HCT116 (cell line): Measurements from ENCODE around the gene NDUFS4. TPM values are rescaled to one million over a fixed set of nuclear protein-coding genes. Genes with fewer than 3 reads are reported as not detected.

Experiments used
- ATAC-seq: fragments of 200-7000 bp; cut with Tn5 transposase; 2 replicates; pipeline ENCODE4 v1.9.1; 2020; ENCODE audit warnings: mild to moderate bottlenecking, moderate library complexity
- BruUV-seq: library from RNA; stranded (reverse); fragments of 400-500 nt; replicated peaks from 2 replicates; lab custom pipeline; 2021; lab: Mats Ljungman, UMichigan
- CTCF ChIA-PET: fragments of 300-600 bp; sonication (Branson Sonifier 250); formaldehyde crosslinking; loops from one replicate; lab custom pipeline; 2021; ENCODE audit warnings: antibody characterized with exemption; lab: Charles Lee
- POLR2A ChIA-PET: fragments of 300-600, 350-600 bp; sonication (Branson Sonifier 250); formaldehyde crosslinking; loops from one replicate; lab custom pipeline; 2021; ENCODE audit warnings: antibody characterized with exemption; lab: Charles Lee
- RAD21 ChIA-PET, 2 experiments: fragments of 300-600 bp; sonication (Branson Sonifier 250); formaldehyde crosslinking; loops; one replicate each; lab custom pipeline; 2023; ENCODE audit warnings: low total read pairs in 2 of 2; ENCODE audit not compliant: uncharacterized antibody in 2 of 2, unreplicated experiment in 2 of 2, low non-redundant PET in 1 of 2; lab: Charles Lee
- DNase-seq: peaks from one replicate; pipeline ENCODE4 v3.0.0-alpha.2; 2010; ENCODE audit warnings: low read depth, low spot score
- H2AFZ ChIP-seq: fragments of 200-600 bp; shearing (Covaris generic), sonication (generic); 2 replicates; pipeline ENCODE4 v1.6.1; 2017; ENCODE audit warnings: low read depth, mixed run types, mixed read lengths, antibody characterized with exemption, low read length; ENCODE audit not compliant: poor library complexity, severe bottlenecking
- H3K27ac ChIP-seq: 2 replicates; pipeline ENCODE4 v1.5.1; 2012; ENCODE audit warnings: low read depth, low read length
- H3K27me3 ChIP-seq: fragments of 200-600 bp; sonication (generic); 2 replicates; pipeline ENCODE4 v1.6.1; 2016; ENCODE audit warnings: mixed run types, low read length, mixed read lengths; ENCODE audit not compliant: insufficient read depth
- H3K36me3 ChIP-seq, 2 experiments: fragments of 200-500 bp in 1 of 2; fragments of 200-600 bp in 1 of 2; sonication (Bioruptor generic) in 1 of 2; sonication (generic) in 1 of 2; 2 replicates each; pipeline versions ENCODE4 v1.5.1 to v1.6.1; 2014 to 2016; ENCODE audit warnings: low read length in 2 of 2, inconsistent platforms in 1 of 2, mixed read lengths in 1 of 2, mixed run types in 1 of 2; ENCODE audit not compliant: insufficient read depth in 2 of 2, control insufficient read depth in 1 of 2
- H3K4me1 ChIP-seq, 2 experiments: fragments of 200-600 bp in 1 of 2; sonication (generic) in 1 of 2; 2 replicates each; pipeline versions ENCODE4 v1.5.1 to v1.6.1; 2012 to 2017; ENCODE audit warnings: low read length in 2 of 2, inconsistent platforms in 1 of 2, mild to moderate bottlenecking in 1 of 2, mixed read lengths in 1 of 2, mixed run types in 1 of 2, moderate library complexity in 1 of 2; ENCODE audit not compliant: insufficient read depth in 2 of 2, control insufficient read depth in 1 of 2
- H3K4me2 ChIP-seq: fragments of 200-600 bp; sonication (generic); 2 replicates; pipeline ENCODE4 v1.6.1; 2017; ENCODE audit warnings: mixed run types, low read length, mixed read lengths
- H3K4me3 ChIP-seq, 2 experiments: fragments of 200-600 bp in 1 of 2; sonication (generic) in 1 of 2; replicated peaks in 1 of 2; 2 replicates each; pipeline ENCODE4 v1.5.1; 2011 to 2016; ENCODE audit warnings: low read length in 2 of 2, control low read depth in 1 of 2, low read depth in 1 of 2, mild to moderate bottlenecking in 1 of 2, mixed read lengths in 1 of 2, mixed run types in 1 of 2
- H3K79me2 ChIP-seq: fragments of 200-600 bp; sonication (generic); 2 replicates; pipeline ENCODE4 v1.6.1; 2017; ENCODE audit warnings: mild to moderate bottlenecking, mixed run types, low read length, moderate library complexity, mixed read lengths; ENCODE audit not compliant: insufficient read depth
- H3K9ac ChIP-seq: fragments of 200-600 bp; sonication (generic); 2 replicates; pipeline ENCODE4 v1.6.1; 2016; ENCODE audit warnings: low read length, mixed read lengths
- H3K9me2 ChIP-seq: fragments of 200-600 bp; sonication (generic), shearing (Covaris generic); 2 replicates; pipeline ENCODE4 v1.6.1; 2017; ENCODE audit warnings: mixed run types, mild to moderate bottlenecking, moderate library complexity; ENCODE audit not compliant: insufficient read depth
- H3K9me3 ChIP-seq, 2 experiments: fragments of 200-500 bp in 1 of 2; fragments of 200-600 bp in 1 of 2; sonication (Bioruptor generic) in 1 of 2; sonication (generic) in 1 of 2; 2 replicates each; pipeline ENCODE4 v1.6.1; 2014 to 2017; ENCODE audit warnings: low read length in 2 of 2, mixed read lengths in 2 of 2, inconsistent platforms in 1 of 2, low read depth in 1 of 2, mild to moderate bottlenecking in 1 of 2, mixed run types in 1 of 2, moderate library complexity in 1 of 2; ENCODE audit not compliant: control insufficient read depth in 1 of 2, insufficient read depth in 1 of 2
- H4K20me1 ChIP-seq: fragments of 200-600 bp; sonication (generic), shearing (Covaris generic); 2 replicates; pipeline ENCODE4 v1.6.1; 2017; ENCODE audit warnings: mixed run types, mild to moderate bottlenecking, moderate library complexity; ENCODE audit not compliant: insufficient read depth
- CBX3 ChIP-seq: IDR thresholded peaks from 2 replicates; pipeline ENCODE4 v1.6.1; 2012; ENCODE audit warnings: low read depth
- EZH2phosphoT487 ChIP-seq: fragments of 200-600 bp; IDR thresholded peaks from 2 replicates; pipeline ENCODE4 v1.6.1; 2018; ENCODE audit warnings: antibody characterized with exemption, borderline replicate concordance
- FOSL1 ChIP-seq: IDR thresholded peaks from 2 replicates; pipeline ENCODE4 v1.6.1; 2012; ENCODE audit warnings: low read depth
- MAX ChIP-seq: IDR thresholded peaks from 2 replicates; pipeline ENCODE4 v1.6.1; 2012
- POLR2A ChIP-seq: IDR thresholded peaks from 2 replicates; pipeline ENCODE4 v1.7.0; 2011; ENCODE audit warnings: borderline replicate concordance; ENCODE audit not compliant: insufficient read depth, insufficient read length; ENCODE audit errors: extremely low read depth
- POLR2AphosphoS5 ChIP-seq: IDR thresholded peaks from 2 replicates; pipeline ENCODE4 v1.6.1; 2011; ENCODE audit warnings: mild to moderate bottlenecking, low read depth, low read length, moderate library complexity
- RAD21 ChIP-seq: IDR thresholded peaks from 2 replicates; pipeline ENCODE4 v1.6.1; 2012; ENCODE audit warnings: low read depth, mild to moderate bottlenecking
- REST ChIP-seq: IDR thresholded peaks from 2 replicates; pipeline ENCODE4 v1.6.1; 2012; ENCODE audit warnings: low read depth
- SIN3A ChIP-seq: IDR thresholded peaks from 2 replicates; pipeline ENCODE4 v1.6.1; 2012; ENCODE audit warnings: low read depth
- SRF ChIP-seq: IDR thresholded peaks from 2 replicates; pipeline ENCODE4 v1.6.1; 2012; ENCODE audit warnings: low read depth
- TCF7L2 ChIP-seq: IDR thresholded peaks from 2 replicates; pipeline ENCODE4 v1.7.0; 2011; ENCODE audit warnings: borderline replicate concordance, inconsistent platforms; ENCODE audit not compliant: insufficient read depth, insufficient read length; ENCODE audit errors: extremely low read depth
- YY1 ChIP-seq: IDR thresholded peaks from 2 replicates; pipeline ENCODE4 v1.6.1; 2011; ENCODE audit warnings: low read length, low read depth, moderate library complexity, mild to moderate bottlenecking; ENCODE audit not compliant: insufficient replicate concordance; ENCODE audit errors: extremely low read depth
- ZFX ChIP-seq: fragments of 450-650 bp; IDR thresholded peaks from 2 replicates; pipeline ENCODE4 v1.6.1; 2017
- intact Hi-C: fragments of 100-400 bp; cut with micrococcal nuclease; formaldehyde crosslinking; loops from 2 replicates; pipeline ENCODE4 v1.10.0; 2022
- total RNA-seq: library from RNA; stranded (reverse); gene quantifications from one replicate; pipeline ENCODE4 v1.2.1, GENCODE V29; 2021; ENCODE audit not compliant: unreplicated experiment
- TF ChIP-seq, protein P1 (sequence below), 3 experiments: fragments of 200-600 bp in 1 of 3; sonication (generic) in 1 of 3; IDR thresholded peaks in 2 of 3; conservative IDR thresholded peaks in 1 of 3; 2 replicates each; pipeline ENCODE4 v1.5.1; 2012 to 2017; ENCODE audit warnings: low read depth in 2 of 3, low read length in 2 of 3, antibody characterized with exemption in 1 of 3, borderline replicate concordance in 1 of 3, control low read depth in 1 of 3, mild to moderate bottlenecking in 1 of 3, mixed read lengths in 1 of 3, mixed run types in 1 of 3, moderate library complexity in 1 of 3; ENCODE audit not compliant: insufficient read depth in 1 of 3

NDUFS4 gene
- total RNA-seq, 1 experiment from 2014 or later: 91.4 TPM

- ATAC-seq (no peak), DNase-seq (no peak)
- Histone ChIP-seq H3K27me3 (no peaks in the 10 kb centered on the region), H3K9me2 (no peaks in the 10 kb centered on the region), H3K4me1 (no peaks in the 10 kb centered on the region), H2AFZ (no peak overlapping the region), H3K4me3 (no peak overlapping the region), H3K27ac (no peak overlapping the region), H3K9ac (no peak overlapping the region), H3K9me3 (no peaks in the 10 kb centered on the region), H3K4me2 (no peak overlapping the region), H4K20me1 (peaks cover 1% of the 10 kb centered on the region; the same call in 1 of the 2 replicates), H3K36me3 (no peaks in the 10 kb centered on the region), H3K79me2 (peaks cover 94% of the 10 kb centered on the region)
- intact Hi-C loops: no loop called here
- ChIA-PET POLR2A (no interaction called here), RAD21 (interaction anchor here in 1 of 2 experiments (0.5 kb wide), 1 partner anchor 457 kb away, joined by 3 read pairs; no protein-coding TSS in a partner anchor), CTCF (no interaction called here)
- no peak for TF ChIP-seq FOSL1
- no peak for TF ChIP-seq TCF7L2
- TF ChIP-seq, protein P1, sequence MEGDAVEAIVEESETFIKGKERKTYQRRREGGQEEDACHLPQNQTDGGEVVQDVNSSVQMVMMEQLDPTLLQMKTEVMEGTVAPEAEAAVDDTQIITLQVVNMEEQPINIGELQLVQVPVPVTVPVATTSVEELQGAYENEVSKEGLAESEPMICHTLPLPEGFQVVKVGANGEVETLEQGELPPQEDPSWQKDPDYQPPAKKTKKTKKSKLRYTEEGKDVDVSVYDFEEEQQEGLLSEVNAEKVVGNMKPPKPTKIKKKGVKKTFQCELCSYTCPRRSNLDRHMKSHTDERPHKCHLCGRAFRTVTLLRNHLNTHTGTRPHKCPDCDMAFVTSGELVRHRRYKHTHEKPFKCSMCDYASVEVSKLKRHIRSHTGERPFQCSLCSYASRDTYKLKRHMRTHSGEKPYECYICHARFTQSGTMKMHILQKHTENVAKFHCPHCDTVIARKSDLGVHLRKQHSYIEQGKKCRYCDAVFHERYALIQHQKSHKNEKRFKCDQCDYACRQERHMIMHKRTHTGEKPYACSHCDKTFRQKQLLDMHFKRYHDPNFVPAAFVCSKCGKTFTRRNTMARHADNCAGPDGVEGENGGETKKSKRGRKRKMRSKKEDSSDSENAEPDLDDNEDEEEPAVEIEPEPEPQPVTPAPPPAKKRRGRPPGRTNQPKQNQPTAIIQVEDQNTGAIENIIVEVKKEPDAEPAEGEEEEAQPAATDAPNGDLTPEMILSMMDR (IDR thresholded peaks at IDR 0.05 in 2 of 3, conservative IDR thresholded peaks at IDR 0.05 in 1 of 3; ENCODE audit: borderline replicate concordance in 1 of 3, insufficient read depth in 1 of 3, low read depth in 2 of 3, low read length in 2 of 3): no peak
- no peak for TF ChIP-seq POLR2A
- no peak for TF ChIP-seq POLR2AphosphoS5
- TF ChIP-seq EZH2phosphoT487: no peak
- TF ChIP-seq SRF: no peak
- no peak for TF ChIP-seq ZFX
- no peak for TF ChIP-seq RAD21
- TF ChIP-seq SIN3A: no peak
- BruUV-seq: no TSS peak
These were observed 16.2 kb downstream of the NDUFS4 start for GRCh38 chr5:53576674-53577073.

DNA sequence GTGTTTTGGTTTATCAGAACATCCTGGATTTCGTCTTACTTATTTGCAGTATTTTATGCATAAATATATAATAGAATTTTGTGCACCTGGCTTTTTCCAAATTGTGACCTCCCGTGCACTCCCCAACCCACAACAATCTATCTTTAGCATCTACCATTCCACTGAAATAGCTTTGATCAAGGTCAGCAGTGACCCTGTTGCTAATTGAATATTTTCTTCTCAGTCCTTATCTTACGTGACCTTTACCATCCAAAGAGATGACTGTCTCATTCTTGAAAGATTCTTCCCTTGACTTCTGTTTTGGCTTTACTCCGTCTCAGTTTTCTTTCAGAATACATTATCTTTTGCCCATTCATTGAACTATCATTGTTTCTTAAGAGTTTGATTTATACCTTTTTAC is 18.4 kb downstream of the NDUFS4 start:
- no peaks in the 10 kb centered on the region for H3K9me2 ChIP-seq
- no peak overlapping the region for H2AFZ ChIP-seq
- H3K36me3 ChIP-seq: no peaks in the 10 kb centered on the region
- DNase-seq (no peak), ATAC-seq (no peak)
- no TSS peak for BruUV-seq
- H4K20me1 ChIP-seq: no peaks in the 10 kb centered on the region; the same call in 1 of the 2 replicates
- H3K9me3 ChIP-seq: no peaks in the 10 kb centered on the region
- H3K79me2 ChIP-seq: peaks cover 86% of the 10 kb centered on the region
- H3K27me3 ChIP-seq: no peaks in the 10 kb centered on the region
- ChIA-PET RAD21 (no interaction called here), CTCF (no interaction called here), POLR2A (no interaction called here)
- no peak overlapping the region for H3K9ac ChIP-seq
- H3K4me2 ChIP-seq: no peak overlapping the region
- H3K27ac ChIP-seq: no peak overlapping the region
- no peaks in the 10 kb centered on the region for H3K4me1 ChIP-seq
- intact Hi-C loops: no loop called here
- H3K4me3 ChIP-seq: no peak overlapping the region
- TF ChIP-seq CBX3 (no peak), MAX (no peak), TCF7L2 (no peak), YY1 (no peak), ZFX (no peak), REST (no peak)
